ENCODE measurements around the gene TMEM17.

Gene TMEM17

GRCh38 chr2:62477573-62477972 is 28.4 kb downstream of the TMEM17 start:
- no peak for ATAC-seq
- TF ChIP-seq GLIS3 (CRISPR knock-in tag; IDR thresholded peaks at IDR 0.05) (no peak), TCF4 (CRISPR knock-in tag; IDR thresholded peaks at IDR 0.05; ENCODE audit: borderline replicate concordance) (no peak), ARNTL (CRISPR knock-in tag; IDR thresholded peaks at IDR 0.05; ENCODE audit: borderline replicate concordance, low read depth) (no peak), PATZ1 (CRISPR knock-in tag; IDR thresholded peaks at IDR 0.05; ENCODE audit: borderline replicate concordance) (no peak), ZNF8 (CRISPR knock-in tag; IDR thresholded peaks at IDR 0.05) (no peak)

- TF ChIP-seq ZFP3 (CRISPR knock-in tag; IDR thresholded peaks at IDR 0.05): no peak
- TF ChIP-seq TCF4 (CRISPR knock-in tag; IDR thresholded peaks at IDR 0.05; ENCODE audit: borderline replicate concordance): peak; percentile 66
- TF ChIP-seq TSHZ2 (CRISPR knock-in tag; IDR thresholded peaks at IDR 0.05): peak; percentile 51; the same call in 1 of the 2 replicates
Observed at GRCh38 chr2:62475172-62476011, 30.6 kb downstream of the TMEM17 start.

GRCh38 chr2:62474176-62474575 is 31.8 kb downstream of the TMEM17 start:
- ATAC-seq: no peak
- no peak for TF ChIP-seq PPARA (CRISPR knock-in tag; IDR thresholded peaks at IDR 0.05; ENCODE audit: borderline replicate concordance)
- no peak for TF ChIP-seq ISL1 (CRISPR knock-in tag; IDR thresholded peaks at IDR 0.05)
- no peak for TF ChIP-seq ARNTL (CRISPR knock-in tag; IDR thresholded peaks at IDR 0.05; ENCODE audit: borderline replicate concordance, low read depth)
- no peak for TF ChIP-seq GLIS3 (CRISPR knock-in tag; IDR thresholded peaks at IDR 0.05)
- no peak for TF ChIP-seq CSRNP3 (CRISPR knock-in tag; IDR thresholded peaks at IDR 0.05)
- no peak for TF ChIP-seq ZNF565 (CRISPR knock-in tag; conservative IDR thresholded peaks at IDR 0.05; ENCODE audit: low read depth)
- TF ChIP-seq TSHZ2 (CRISPR knock-in tag; IDR thresholded peaks at IDR 0.05): no peak
- no peak for TF ChIP-seq ZFP3 (CRISPR knock-in tag; IDR thresholded peaks at IDR 0.05)
- TF ChIP-seq ZNF8 (CRISPR knock-in tag; IDR thresholded peaks at IDR 0.05): no peak
- TF ChIP-seq POU6F1 (CRISPR knock-in tag; IDR thresholded peaks at IDR 0.05; ENCODE audit: borderline replicate concordance, low read depth): no peak
- TF ChIP-seq ZC3H10 (CRISPR knock-in tag; IDR thresholded peaks at IDR 0.05): no peak
- TF ChIP-seq ESRRG (CRISPR knock-in tag; IDR thresholded peaks at IDR 0.05): no peak

More at GRCh38 chr2:62475172-62476011, 30.6 kb downstream of the TMEM17 start:
- ATAC-seq: peak; percentile 67
